NB4 (cell line): ENCODE results near the gene FAM216A.

Experiments used
- CTCF ChIP-seq: IDR thresholded peaks from one replicate; pipeline ENCODE4 v1.5.1; 2012; ENCODE audit warnings: low read depth, low read length
- MAX ChIP-seq: IDR thresholded peaks from 2 replicates; pipeline ENCODE4 v1.6.1; 2011; ENCODE audit warnings: low read depth, low read length
- MYC ChIP-seq: IDR thresholded peaks from 2 replicates; pipeline ENCODE4 v1.6.1; 2011; ENCODE audit warnings: low read depth, low read length

- no peak for TF ChIP-seq MAX
- TF ChIP-seq CTCF = no peak
- no peak for TF ChIP-seq MYC
These were observed 64.0 kb downstream of the FAM216A start for GRCh38 chr12:110532644-110533043.
